Upper lobe of left lung (tissue), 4 donors: ENCODE results near the gene DNAAF8.

Source experiments
- CTCF ChIP-seq, 6 experiments: fragments of 450-650 bp in 4 of 6; fragments of 200-600 bp in 2 of 6; sonication (generic) in 2 of 6; IDR thresholded peaks; one replicate each; pipeline ENCODE4 v1.5.1; 2016 to 2019; ENCODE audit warnings: antibody characterized with exemption in 6 of 6
- EP300 ChIP-seq, 4 donors: sonication (generic); formaldehyde crosslinking; IDR thresholded peaks; one replicate each; pipeline ENCODE4 v1.5.1; 2017; ENCODE audit warnings: antibody characterized with exemption in 4 of 4, control low read depth in 2 of 4
- POLR2A ChIP-seq, 4 donors: fragments of 450-650 bp; IDR thresholded peaks; one replicate each; pipeline ENCODE4 v1.5.1; 2016 to 2017; ENCODE audit warnings: antibody characterized with exemption in 4 of 4, mild to moderate bottlenecking in 2 of 4
- POLR2AphosphoS5 ChIP-seq, 2 donors: sonication (generic); formaldehyde crosslinking; IDR thresholded peaks; one replicate each; pipeline ENCODE4 v1.5.1; 2017; ENCODE audit warnings: antibody characterized with exemption in 2 of 2

GRCh38 chr16:4790871-4791270, 56.5 kb downstream of the DNAAF8 start:
- TF ChIP-seq CTCF (IDR thresholded peaks at IDR 0.05), result no peak
- TF ChIP-seq POLR2AphosphoS5 (IDR thresholded peaks at IDR 0.05), result no peak
- TF ChIP-seq EP300 (IDR thresholded peaks at IDR 0.05), result no peak
- TF ChIP-seq POLR2A (IDR thresholded peaks at IDR 0.05), result no peak
